ENCODE results near the gene LHPP. TPM values are rescaled to one million over a fixed set of nuclear protein-coding genes. Genes with fewer than 3 reads are reported as not detected.

Gene LHPP
- total RNA-seq, 2 experiments from 2014 or later: 11.1 to 15.1 TPM

GRCh38 chr10:124481717-124482116 is 20.1 kb downstream of the LHPP start:
- H3K27me3 Mint-ChIP-seq: no peaks in the 10 kb centered on the region
- H3K4me1 Mint-ChIP-seq (ENCODE audit: low read depth): no peaks in the 10 kb centered on the region
- H3K9me3 Mint-ChIP-seq: peaks cover 4% of the 10 kb centered on the region
- no peak overlapping the region for H3K4me3 Mint-ChIP-seq
- no peak for ATAC-seq
- H3K36me3 Mint-ChIP-seq (ENCODE audit: low read depth): peaks cover 7% of the 10 kb centered on the region
- intact Hi-C loops (cut with micrococcal nuclease): no loop called here
- TF ChIP-seq, protein P1, sequence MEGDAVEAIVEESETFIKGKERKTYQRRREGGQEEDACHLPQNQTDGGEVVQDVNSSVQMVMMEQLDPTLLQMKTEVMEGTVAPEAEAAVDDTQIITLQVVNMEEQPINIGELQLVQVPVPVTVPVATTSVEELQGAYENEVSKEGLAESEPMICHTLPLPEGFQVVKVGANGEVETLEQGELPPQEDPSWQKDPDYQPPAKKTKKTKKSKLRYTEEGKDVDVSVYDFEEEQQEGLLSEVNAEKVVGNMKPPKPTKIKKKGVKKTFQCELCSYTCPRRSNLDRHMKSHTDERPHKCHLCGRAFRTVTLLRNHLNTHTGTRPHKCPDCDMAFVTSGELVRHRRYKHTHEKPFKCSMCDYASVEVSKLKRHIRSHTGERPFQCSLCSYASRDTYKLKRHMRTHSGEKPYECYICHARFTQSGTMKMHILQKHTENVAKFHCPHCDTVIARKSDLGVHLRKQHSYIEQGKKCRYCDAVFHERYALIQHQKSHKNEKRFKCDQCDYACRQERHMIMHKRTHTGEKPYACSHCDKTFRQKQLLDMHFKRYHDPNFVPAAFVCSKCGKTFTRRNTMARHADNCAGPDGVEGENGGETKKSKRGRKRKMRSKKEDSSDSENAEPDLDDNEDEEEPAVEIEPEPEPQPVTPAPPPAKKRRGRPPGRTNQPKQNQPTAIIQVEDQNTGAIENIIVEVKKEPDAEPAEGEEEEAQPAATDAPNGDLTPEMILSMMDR (IDR thresholded peaks at IDR 0.05): no peak
- POLR2A ChIA-PET: no interaction called here
- no peak for DNase-seq
- CTCF ChIA-PET: no interaction called here
- H3K27ac Mint-ChIP-seq: no peak overlapping the region

- DNase-seq (no peak), ATAC-seq (no peak)
- ChIA-PET POLR2A (no interaction called here), CTCF (no interaction called here)
- H3K27me3 Mint-ChIP-seq: no peaks in the 10 kb centered on the region
- no peak overlapping the region for H3K27ac Mint-ChIP-seq
- no peaks in the 10 kb centered on the region for H3K4me1 Mint-ChIP-seq (ENCODE audit: low read depth)
- TF ChIP-seq, protein P1 (IDR thresholded peaks at IDR 0.05): no peak
- H3K4me3 Mint-ChIP-seq: no peak overlapping the region
- intact Hi-C loops (cut with micrococcal nuclease): no loop called here
- H3K9me3 Mint-ChIP-seq: peaks cover 9% of the 10 kb centered on the region
- H3K36me3 Mint-ChIP-seq (ENCODE audit: low read depth): peaks cover 12% of the 10 kb centered on the region
These were observed 20.7 kb downstream of the LHPP start for GRCh38 chr10:124482236-124482800.

DNA sequence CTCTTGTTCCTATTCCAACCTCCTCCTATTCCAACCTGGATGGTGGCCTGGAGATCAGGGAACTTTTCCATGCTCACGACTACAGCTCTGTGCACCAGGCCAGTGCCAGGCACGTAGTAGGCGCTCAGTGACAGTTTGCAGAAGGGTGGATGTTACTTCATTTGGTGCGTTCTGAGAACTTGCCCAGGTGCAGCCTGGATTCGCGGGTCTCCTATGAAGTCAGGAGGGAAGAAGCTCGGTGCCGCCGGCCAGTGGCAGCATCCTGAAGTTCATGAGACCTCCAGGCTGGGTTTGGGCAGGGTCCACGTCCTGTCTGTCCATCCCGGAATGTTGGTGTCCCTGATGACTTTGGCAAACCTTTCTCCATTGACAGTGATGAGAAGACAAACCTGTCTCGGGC is 21.3 kb downstream of the LHPP start:
- TF ChIP-seq, protein P1 (IDR thresholded peaks at IDR 0.05): no peak
- intact Hi-C loops (cut with micrococcal nuclease): no loop called here
- ATAC-seq (no peak), DNase-seq (no peak)
- CTCF ChIA-PET: no interaction called here
- POLR2A ChIA-PET: no interaction called here
- Mint-ChIP-seq H3K4me1 (ENCODE audit: low read depth) (no peaks in the 10 kb centered on the region), H3K36me3 (ENCODE audit: low read depth) (peaks cover 13% of the 10 kb centered on the region), H3K27me3 (no peaks in the 10 kb centered on the region), H3K4me3 (no peak overlapping the region), H3K9me3 (peaks cover 9% of the 10 kb centered on the region), H3K27ac (no peak overlapping the region)

DNA sequence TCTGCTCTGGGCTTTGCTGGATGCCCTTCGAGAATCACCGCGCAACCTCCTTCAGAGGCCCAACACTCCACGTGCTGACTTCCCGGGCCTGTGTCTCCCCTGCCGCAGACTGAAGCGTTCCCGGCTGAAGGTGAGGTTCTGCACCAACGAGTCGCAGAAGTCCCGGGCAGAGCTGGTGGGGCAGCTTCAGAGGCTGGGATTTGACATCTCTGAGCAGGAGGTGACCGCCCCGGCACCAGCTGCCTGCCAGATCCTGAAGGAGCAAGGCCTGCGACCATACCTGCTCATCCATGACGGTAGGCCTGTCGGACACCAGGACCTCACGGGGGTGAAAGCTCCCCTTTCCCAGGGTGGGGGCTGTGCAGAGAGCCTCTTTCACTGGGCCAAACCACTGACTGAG is 22.4 kb downstream of the LHPP start:
- CTCF ChIA-PET: no interaction called here
- no peaks in the 10 kb centered on the region for H3K4me1 Mint-ChIP-seq (ENCODE audit: low read depth)
- no peaks in the 10 kb centered on the region for H3K27me3 Mint-ChIP-seq

DNA sequence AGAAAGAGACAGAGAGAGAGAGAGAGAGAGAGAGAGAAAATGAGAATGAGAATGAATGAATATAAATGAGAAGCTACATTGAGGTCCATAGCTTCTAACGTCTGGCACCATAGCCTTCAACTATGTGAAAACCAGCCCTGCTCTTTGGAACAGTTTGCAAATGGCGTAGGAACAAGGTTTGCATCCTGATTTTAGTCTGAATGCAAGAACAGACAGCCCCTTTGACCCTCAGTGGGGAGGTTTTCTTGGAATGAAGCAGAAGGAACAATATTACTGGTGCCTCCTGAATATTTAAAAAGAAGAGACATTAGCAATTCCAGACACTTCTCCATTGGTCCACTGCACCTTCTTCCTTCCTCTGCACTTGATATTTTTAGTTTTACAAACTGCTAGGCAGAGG is 23.0 kb downstream of the LHPP start:
- ChIA-PET POLR2A (interaction anchor here (0.9 kb wide), 1 partner anchor 10 kb away, joined by 3 read pairs; no protein-coding TSS in a partner anchor), CTCF (interaction anchor here (0.7 kb wide), 1 partner anchor 475 kb away, joined by 4 read pairs; no protein-coding TSS in a partner anchor)
- peaks cover 9% of the 10 kb centered on the region for H3K9me3 Mint-ChIP-seq
- intact Hi-C loops (cut with micrococcal nuclease): no loop called here
- no peaks in the 10 kb centered on the region for H3K4me1 Mint-ChIP-seq (ENCODE audit: low read depth)
- no peak overlapping the region for H3K27ac Mint-ChIP-seq
- TF ChIP-seq, protein P1 (IDR thresholded peaks at IDR 0.05): no peak
- H3K36me3 Mint-ChIP-seq (ENCODE audit: low read depth): peaks cover 18% of the 10 kb centered on the region
- no peaks in the 10 kb centered on the region for H3K27me3 Mint-ChIP-seq
- DNase-seq (no peak), ATAC-seq (no peak)
- H3K4me3 Mint-ChIP-seq: no peak overlapping the region

More for the DNA sequence above, 22.4 kb downstream of the LHPP start:
- DNase-seq (no peak), ATAC-seq (no peak)
- TF ChIP-seq, protein P1 (IDR thresholded peaks at IDR 0.05): no peak
- Mint-ChIP-seq H3K9me3 (peaks cover 9% of the 10 kb centered on the region), H3K27ac (no peak overlapping the region), H3K4me3 (no peak overlapping the region), H3K36me3 (ENCODE audit: low read depth) (peaks cover 18% of the 10 kb centered on the region)
- intact Hi-C loops (cut with micrococcal nuclease): no loop called here
- POLR2A ChIA-PET: interaction anchor here (0.6 to 0.9 kb wide), 2 partner anchors 10 to 536 kb away, joined by 3 read pairs; no protein-coding TSS in a partner anchor

Data from activated CD8-positive, alpha-beta T cell treated with anti-CD3 and anti-CD28 coated beads for 36 hours (primary cell).